ENCODE measurements around the gene PITPNC1.

GRCh38 chr17:67528751-67529436, 151.8 kb downstream of the PITPNC1 start:
- TF ChIP-seq CTCF (IDR thresholded peaks at IDR 0.05; ENCODE audit: low read length) (no peak), EZH2 (IDR thresholded peaks at IDR 0.05; ENCODE audit: borderline replicate concordance, low read length) (no peak)

All from OCI-LY1 (cell line).